PFSK-1 (cell line): ENCODE data around the gene DEF6.

Experiments used
- FOXP2 ChIP-seq: optimal IDR thresholded peaks from 2 replicates; pipeline ENCODE3; 2011; ENCODE audit warnings: borderline replicate concordance, control low read depth, inconsistent platforms; ENCODE audit not compliant: insufficient read depth; ENCODE audit errors: extremely low read length, extremely low read depth
- POLR2AphosphoS5 ChIP-seq: IDR thresholded peaks from 2 replicates; pipeline ENCODE4 v1.6.1; 2012; ENCODE audit warnings: low read depth, mild to moderate bottlenecking, control low read depth, low read length, moderate library complexity
- SIN3A ChIP-seq: IDR thresholded peaks from 2 replicates; pipeline ENCODE4 v1.6.1; 2012; ENCODE audit warnings: mild to moderate bottlenecking, low read length, moderate library complexity, borderline replicate concordance; ENCODE audit not compliant: insufficient read depth
- TAF1 ChIP-seq: IDR thresholded peaks from 2 replicates; pipeline ENCODE4 v1.6.1; 2012; ENCODE audit warnings: low read length, control low read depth, borderline replicate concordance; ENCODE audit not compliant: insufficient read depth
- TF ChIP-seq, protein P1 (sequence below), 2 experiments: IDR thresholded peaks; 2 replicates each; pipeline versions ENCODE4 v1.6.1 to v1.8.0; 2011 to 2012; ENCODE audit warnings: low read depth in 2 of 2, low read length in 2 of 2, control low read depth in 1 of 2, inconsistent platforms in 1 of 2, mild to moderate bottlenecking in 1 of 2, moderate library complexity in 1 of 2; ENCODE audit not compliant: insufficient read depth in 1 of 2

Gene DEF6

DNA sequence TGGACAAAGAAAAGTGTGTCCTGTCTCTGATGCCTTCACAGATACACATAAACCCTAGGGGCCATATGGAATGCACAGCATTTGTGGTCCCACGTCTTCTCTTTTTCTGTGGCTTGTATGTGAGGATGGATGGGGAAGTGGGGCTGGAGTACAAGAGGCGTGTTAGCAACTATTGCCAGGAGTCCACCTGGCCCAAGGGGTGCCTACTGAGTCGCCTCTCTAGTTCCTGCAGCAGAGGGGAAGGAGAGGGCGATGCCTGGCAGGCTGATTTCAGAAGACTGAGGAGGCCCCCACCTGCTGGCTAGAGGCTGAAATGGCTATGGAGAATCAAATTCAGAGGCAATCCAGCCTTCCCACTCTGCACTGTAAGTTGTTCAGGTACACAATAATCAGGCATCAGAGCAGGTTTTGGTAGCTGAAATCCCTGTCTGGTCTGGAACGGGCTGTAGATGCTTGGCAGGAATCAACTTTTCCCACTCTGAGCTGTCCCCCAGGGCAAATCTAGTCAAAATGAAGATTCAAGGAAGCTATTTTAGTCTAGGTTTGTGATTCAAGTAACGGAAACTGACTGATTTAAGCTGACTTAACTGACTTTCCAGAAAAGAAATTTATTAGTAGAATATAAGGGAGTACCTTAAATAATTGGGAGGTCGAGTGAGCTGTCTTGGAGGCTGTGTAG is 29.9 kb downstream of the DEF6 start:
- TF ChIP-seq, protein P1, sequence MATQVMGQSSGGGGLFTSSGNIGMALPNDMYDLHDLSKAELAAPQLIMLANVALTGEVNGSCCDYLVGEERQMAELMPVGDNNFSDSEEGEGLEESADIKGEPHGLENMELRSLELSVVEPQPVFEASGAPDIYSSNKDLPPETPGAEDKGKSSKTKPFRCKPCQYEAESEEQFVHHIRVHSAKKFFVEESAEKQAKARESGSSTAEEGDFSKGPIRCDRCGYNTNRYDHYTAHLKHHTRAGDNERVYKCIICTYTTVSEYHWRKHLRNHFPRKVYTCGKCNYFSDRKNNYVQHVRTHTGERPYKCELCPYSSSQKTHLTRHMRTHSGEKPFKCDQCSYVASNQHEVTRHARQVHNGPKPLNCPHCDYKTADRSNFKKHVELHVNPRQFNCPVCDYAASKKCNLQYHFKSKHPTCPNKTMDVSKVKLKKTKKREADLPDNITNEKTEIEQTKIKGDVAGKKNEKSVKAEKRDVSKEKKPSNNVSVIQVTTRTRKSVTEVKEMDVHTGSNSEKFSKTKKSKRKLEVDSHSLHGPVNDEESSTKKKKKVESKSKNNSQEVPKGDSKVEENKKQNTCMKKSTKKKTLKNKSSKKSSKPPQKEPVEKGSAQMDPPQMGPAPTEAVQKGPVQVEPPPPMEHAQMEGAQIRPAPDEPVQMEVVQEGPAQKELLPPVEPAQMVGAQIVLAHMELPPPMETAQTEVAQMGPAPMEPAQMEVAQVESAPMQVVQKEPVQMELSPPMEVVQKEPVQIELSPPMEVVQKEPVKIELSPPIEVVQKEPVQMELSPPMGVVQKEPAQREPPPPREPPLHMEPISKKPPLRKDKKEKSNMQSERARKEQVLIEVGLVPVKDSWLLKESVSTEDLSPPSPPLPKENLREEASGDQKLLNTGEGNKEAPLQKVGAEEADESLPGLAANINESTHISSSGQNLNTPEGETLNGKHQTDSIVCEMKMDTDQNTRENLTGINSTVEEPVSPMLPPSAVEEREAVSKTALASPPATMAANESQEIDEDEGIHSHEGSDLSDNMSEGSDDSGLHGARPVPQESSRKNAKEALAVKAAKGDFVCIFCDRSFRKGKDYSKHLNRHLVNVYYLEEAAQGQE (IDR thresholded peaks at IDR 0.05; ENCODE audit: insufficient read depth in 1 of 2, low read depth in 2 of 2, low read length in 2 of 2), result no peak
- TF ChIP-seq FOXP2, result no peak
- TF ChIP-seq TAF1, result no peak

DNA sequence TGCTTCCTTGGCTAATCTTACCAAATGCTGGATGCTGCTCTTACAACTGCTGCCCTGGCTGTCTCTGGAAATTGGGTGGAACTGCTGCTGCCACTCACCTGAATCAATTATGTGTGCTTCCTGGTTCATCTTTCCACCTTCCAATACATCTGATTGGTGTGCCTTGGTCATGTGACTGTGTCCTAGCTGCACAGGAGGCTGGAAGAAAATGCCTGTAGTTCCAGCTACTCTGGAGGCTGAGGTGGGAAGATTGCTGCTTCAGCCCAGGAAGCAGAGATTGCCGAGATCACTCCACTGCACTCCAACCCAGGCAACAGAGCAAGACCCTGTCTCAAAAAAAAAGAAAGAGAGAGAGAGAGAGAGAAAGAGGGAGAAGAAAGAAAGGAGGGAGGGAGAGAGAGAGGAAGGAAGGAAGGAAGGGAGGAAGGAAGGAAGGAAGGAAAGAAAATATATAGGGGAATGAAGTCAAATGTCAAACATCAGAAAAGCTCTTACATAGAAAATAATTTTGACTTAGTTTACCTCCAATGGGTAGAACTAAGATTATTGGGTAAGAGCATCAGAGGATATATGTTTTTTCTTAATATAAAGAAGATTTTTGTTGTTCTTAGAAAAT is 30.6 kb downstream of the DEF6 start:
- no peak for TF ChIP-seq FOXP2
- TF ChIP-seq TAF1, result no peak
- TF ChIP-seq SIN3A, result no peak
- TF ChIP-seq, protein P1 (IDR thresholded peaks at IDR 0.05; ENCODE audit: insufficient read depth in 1 of 2, low read depth in 2 of 2, low read length in 2 of 2), result no peak
- TF ChIP-seq POLR2AphosphoS5, result no peak

DNA sequence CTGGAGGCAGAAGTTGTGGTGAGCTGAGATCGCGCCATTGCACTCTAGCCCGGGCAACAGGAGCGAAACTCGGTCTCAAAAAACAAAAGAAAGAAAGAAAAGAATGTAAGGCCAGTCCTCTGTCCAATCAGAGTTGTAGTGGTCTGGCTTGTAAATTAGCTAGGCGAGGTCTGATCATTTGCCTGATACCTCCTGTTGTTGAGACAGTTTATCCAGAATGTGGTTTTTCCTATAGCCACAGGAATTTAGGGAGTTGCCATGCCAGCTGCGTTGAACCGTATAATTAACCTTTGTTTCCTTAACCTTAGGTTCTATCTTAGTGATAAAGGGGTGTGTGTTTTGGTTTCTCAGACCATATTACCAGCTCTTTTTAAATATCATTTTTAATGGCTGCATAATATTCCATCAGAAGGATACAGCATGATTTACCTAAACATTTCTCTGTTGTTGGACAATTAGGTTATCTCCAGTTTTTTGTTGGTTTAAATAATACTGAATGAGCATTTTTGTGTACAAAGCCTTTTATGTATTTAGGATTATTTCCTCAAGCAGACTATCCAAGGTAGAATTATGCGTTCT is 33.0 kb downstream of the DEF6 start:
- TF ChIP-seq SIN3A, result no peak
- TF ChIP-seq, protein P1 (IDR thresholded peaks at IDR 0.05; ENCODE audit: insufficient read depth in 1 of 2, low read depth in 2 of 2, low read length in 2 of 2), result no peak
- TF ChIP-seq FOXP2, result no peak
- TF ChIP-seq TAF1, result no peak
- TF ChIP-seq POLR2AphosphoS5, result no peak

DNA sequence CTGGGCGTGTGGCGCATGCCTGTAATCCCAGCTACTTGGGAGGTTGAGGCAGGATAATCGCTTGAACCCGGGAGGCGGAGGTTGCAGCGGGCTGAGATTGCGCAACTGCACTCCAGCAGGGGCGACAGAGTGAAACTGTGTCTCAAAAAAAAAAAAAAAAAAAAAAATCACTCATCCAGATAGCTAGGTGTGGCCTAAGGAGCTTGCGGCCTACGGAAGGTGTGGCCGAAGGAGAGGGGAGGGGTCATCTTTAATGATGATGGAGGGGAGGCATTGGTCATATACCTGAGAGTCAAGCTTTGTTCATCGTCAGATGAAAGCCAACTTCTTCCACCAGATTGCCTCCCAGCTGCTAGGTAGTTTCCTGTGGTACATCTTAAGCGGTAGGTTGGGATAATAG is 43.9 kb downstream of the DEF6 start:
- TF ChIP-seq TAF1 (no peak), SIN3A (no peak), FOXP2 (no peak), POLR2AphosphoS5 (no peak)
- TF ChIP-seq, protein P1 (IDR thresholded peaks at IDR 0.05; ENCODE audit: insufficient read depth in 1 of 2, low read depth in 2 of 2, low read length in 2 of 2), result no peak
